ENCODE data around the gene MADCAM1.

Gene MADCAM1

GRCh38 chr19:532561-533363 lies 36.5 kb downstream of the MADCAM1 start:
- DNase-seq = peak in 1 of 2 experiments; percentile 27

DNA sequence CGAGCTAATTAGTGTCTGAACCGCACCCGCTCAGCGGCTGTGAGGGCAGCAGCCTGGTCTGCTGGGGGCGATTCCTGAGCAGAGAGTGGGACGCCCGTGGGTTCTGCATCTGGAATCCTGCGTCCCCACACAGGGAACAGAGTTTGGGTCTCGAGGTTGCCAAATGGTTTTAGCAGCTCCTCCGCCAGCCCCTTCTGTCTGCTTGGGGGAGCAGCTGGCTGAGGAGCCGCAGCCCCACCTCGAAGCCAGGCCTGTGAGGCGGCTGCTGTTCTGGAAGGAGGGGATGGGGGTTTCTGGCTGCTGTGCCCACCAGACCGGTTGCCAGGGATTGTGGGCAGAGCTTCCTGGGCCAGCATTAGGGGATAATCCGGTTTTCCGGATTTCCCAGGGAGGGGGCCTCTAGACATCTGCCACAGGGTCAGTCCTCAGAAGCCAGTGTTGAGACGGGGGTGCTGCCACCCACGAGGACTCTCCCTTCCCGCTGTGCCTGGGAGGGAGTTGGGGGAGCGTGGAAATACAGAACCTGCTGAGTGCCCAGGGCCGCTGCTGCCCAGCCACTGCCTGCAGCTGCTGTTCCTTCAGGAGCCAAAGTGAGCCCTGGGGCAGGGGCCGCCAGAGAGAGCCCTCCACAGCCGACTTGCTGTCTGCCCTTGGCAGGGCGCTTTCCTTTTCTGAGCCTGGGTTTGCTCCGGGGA lies 37.2 kb downstream of the MADCAM1 start:
- no peak for DNase-seq

GRCh38 chr19:534088-534487 lies 37.8 kb downstream of the MADCAM1 start:
- no peak for DNase-seq

- DNase-seq = no peak
Observed at GRCh38 chr19:535017-535835, 38.9 kb downstream of the MADCAM1 start.

- no peak for DNase-seq
Observed at GRCh38 chr19:536031-536880, 40.0 kb downstream of the MADCAM1 start.

GRCh38 chr19:536881-537404 lies 40.7 kb downstream of the MADCAM1 start:
- no peak for DNase-seq

DNA sequence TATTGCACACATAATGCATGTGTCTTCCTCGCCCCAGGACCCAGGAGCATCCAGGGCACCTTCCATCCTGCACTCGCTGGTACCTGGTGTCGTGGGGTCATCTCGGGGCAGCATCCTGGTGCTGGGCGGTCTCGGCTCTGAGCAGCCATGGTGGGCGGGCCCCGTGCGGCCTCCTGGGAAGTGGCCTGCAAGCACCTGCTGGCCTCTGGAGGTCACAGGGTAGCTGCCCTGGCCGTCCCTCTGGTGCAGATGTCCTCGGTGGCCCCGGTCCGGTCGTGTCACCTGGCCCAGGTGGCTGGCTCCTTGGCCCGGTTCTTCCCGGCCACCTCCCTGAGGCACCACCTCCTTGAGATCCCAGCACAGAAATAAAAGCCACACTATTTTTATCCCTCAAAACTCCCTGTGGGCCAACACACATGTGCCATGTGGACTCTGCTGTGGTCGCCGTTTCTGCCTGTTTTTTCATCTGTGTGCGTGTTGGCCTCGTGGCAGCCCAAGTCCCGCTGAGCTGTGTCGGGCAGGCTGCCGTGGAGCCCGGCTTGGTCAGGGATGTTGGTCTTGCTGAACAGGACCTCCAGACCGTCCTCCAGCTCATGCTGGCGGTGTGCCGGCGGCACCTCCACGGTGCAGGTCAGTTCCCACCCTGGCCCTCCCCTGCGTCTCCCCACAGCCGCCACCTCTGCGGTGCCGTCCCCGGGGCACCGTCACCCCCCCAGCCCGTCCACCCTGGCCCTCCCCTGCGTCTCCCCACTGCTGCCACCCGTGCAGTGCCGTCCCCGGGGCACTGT lies 42.5 kb downstream of the MADCAM1 start:
- DNase-seq = no peak

- DNase-seq = no peak
Observed at GRCh38 chr19:539429-540030, 43.2 kb downstream of the MADCAM1 start.

GRCh38 chr19:540867-541637 lies 44.8 kb downstream of the MADCAM1 start:
- no peak for DNase-seq

DNA sequence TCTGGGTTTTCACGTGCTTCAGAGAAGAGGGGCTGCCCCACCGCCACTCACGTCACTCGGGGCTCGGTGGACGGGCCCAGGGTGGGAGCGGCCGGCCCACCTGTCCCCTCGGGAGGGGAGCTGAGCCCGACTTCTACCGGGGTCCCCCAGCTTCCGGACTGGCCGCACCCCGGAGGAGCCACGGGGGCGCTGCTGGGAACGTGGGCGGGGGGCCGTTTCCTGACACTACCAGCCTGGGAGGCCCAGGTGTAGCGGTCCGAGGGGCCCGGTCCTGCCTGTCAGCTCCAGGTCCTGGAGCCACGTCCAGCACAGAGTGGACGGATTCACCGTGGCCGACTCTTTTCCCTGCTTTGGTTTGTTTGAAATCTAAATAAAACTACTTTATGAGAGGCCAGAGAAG lies 45.4 kb downstream of the MADCAM1 start:
- no peak for DNase-seq

- no peak for DNase-seq
Observed at GRCh38 chr19:542173-542866, 46.0 kb downstream of the MADCAM1 start.

GRCh38 chr19:543910-544608 lies 47.8 kb downstream of the MADCAM1 start, which contains the start of gene GZMM:
Gene GZMM (plus strand): TSS chr19:544053. CDS start chr19:544072, 19 bp downstream.
- peak; percentile 69 to 78 for DNase-seq

GRCh38 chr19:547117-547516 lies 50.8 kb downstream of the MADCAM1 start:
- no peak for DNase-seq

GRCh38 chr19:547836-548720 lies 51.8 kb downstream of the MADCAM1 start:
- DNase-seq = no peak

GRCh38 chr19:548886-549830 lies 52.9 kb downstream of the MADCAM1 start:
- no peak for DNase-seq

GRCh38 chr19:554817-555216 lies 58.5 kb downstream of the MADCAM1 start:
- DNase-seq = no peak
